HL-60 (cell line): ENCODE measurements around the gene EIF3J.
A peak's percentile ranks its signal among the peaks of the same experiment; 100 is the strongest.
"Not testable (repeated sequence)": the region's sequence is repeated elsewhere in the genome, so short reads cannot be mapped to it uniquely, and the experiment has no call there.

Experiments used
- DNase-seq, 2 experiments: peaks; one replicate each; pipeline ENCODE4 v3.0.0-alpha.2; 2010 to 2020; ENCODE audit warnings: low read depth in 1 of 2, low spot score in 1 of 2
- H3K27ac ChIP-seq: fragments of 250-450 bp; sonication (Bioruptor Pico); replicated peaks from 2 replicates; pipeline ENCODE4 v1.5.1; 2020; ENCODE audit warnings: mild to moderate bottlenecking, moderate library complexity
- H3K27me3 ChIP-seq: fragments of 250-450 bp; sonication (Bioruptor Pico); 2 replicates; pipeline ENCODE4 v1.5.1; 2021; ENCODE audit warnings: mild to moderate bottlenecking, moderate library complexity; ENCODE audit not compliant: insufficient read depth, poor library complexity, severe bottlenecking
- H3K4me3 ChIP-seq: replicated peaks from 2 replicates; pipeline ENCODE4 v1.5.1; 2011; ENCODE audit warnings: mild to moderate bottlenecking, control low read depth, low read length; ENCODE audit not compliant: insufficient read depth
- CTCF ChIP-seq: IDR thresholded peaks from one replicate; pipeline ENCODE4 v1.5.1; 2011; ENCODE audit warnings: low read length, control low read depth, inconsistent platforms; ENCODE audit not compliant: insufficient read depth
- GABPA ChIP-seq: IDR thresholded peaks from 2 replicates; pipeline ENCODE4 v1.6.1; 2012; ENCODE audit warnings: low read depth
- POLR2AphosphoS5 ChIP-seq: IDR thresholded peaks from 2 replicates; pipeline ENCODE4 v1.6.1; 2012; ENCODE audit warnings: low read depth
- REST ChIP-seq: IDR thresholded peaks from 2 replicates; pipeline ENCODE4 v1.6.1; 2012; ENCODE audit warnings: low read depth; ENCODE audit not compliant: insufficient replicate concordance
- SPI1 ChIP-seq: IDR thresholded peaks from 2 replicates; pipeline ENCODE4 v1.6.1; 2012; ENCODE audit warnings: low read depth, mild to moderate bottlenecking, borderline replicate concordance

EIF3J gene

GRCh38 chr15:44529864-44530604 is 6.9 kb upstream of the EIF3J start:
- H3K27me3 ChIP-seq = no peaks in the 10 kb centered on the region
- no peak for DNase-seq
- H3K4me3 ChIP-seq = no peak overlapping the region
- TF ChIP-seq POLR2AphosphoS5 = peak; percentile 28; the same call in 1 of the 2 replicates
- no peak for TF ChIP-seq SPI1
- H3K27ac ChIP-seq = no peak overlapping the region

GRCh38 chr15:44530653-44531052 is 6.3 kb upstream of the EIF3J start:
- H3K27ac ChIP-seq = no peak overlapping the region
- DNase-seq = no peak
- H3K27me3 ChIP-seq = no peaks in the 10 kb centered on the region
- H3K4me3 ChIP-seq = no peak overlapping the region
- TF ChIP-seq POLR2AphosphoS5 = no peak
- TF ChIP-seq SPI1 = no peak
- TF ChIP-seq GABPA = no peak
- TF ChIP-seq CTCF = no peak
- no peak for TF ChIP-seq REST

GRCh38 chr15:44532275-44532674 is 4.7 kb upstream of the EIF3J start:
- not testable (repeated sequence) for H3K27me3 ChIP-seq, H3K27ac ChIP-seq

GRCh38 chr15:44532689-44533088 is 4.3 kb upstream of the EIF3J start:
- no peak for DNase-seq
- Histone ChIP-seq H3K27ac (no peak overlapping the region), H3K27me3 (no peaks in the 10 kb centered on the region), H3K4me3 (no peak overlapping the region)
- TF ChIP-seq CTCF (no peak), SPI1 (no peak), POLR2AphosphoS5 (no peak), GABPA (no peak), REST (no peak)

More at GRCh38 chr15:44532275-44532674, 4.7 kb upstream of the EIF3J start:
- DNase-seq, H3K4me3 ChIP-seq: not testable (repeated sequence)

GRCh38 chr15:44535092-44535491 is 1.9 kb upstream of the EIF3J start:
- no peaks in the 10 kb centered on the region for H3K27me3 ChIP-seq
- H3K27ac ChIP-seq = no peak overlapping the region
- H3K4me3 ChIP-seq = no peak overlapping the region
- TF ChIP-seq CTCF (no peak), SPI1 (no peak), GABPA (no peak), REST (no peak), POLR2AphosphoS5 (no peak)
- DNase-seq = no peak
